A549 (cell line): Measurements from ENCODE around the gene DIP2C. TPM values are rescaled to one million over a fixed set of nuclear protein-coding genes. Genes with fewer than 3 reads are reported as not detected.

Source experiments
- ATAC-seq, 2 experiments: fragments of 200-7000 bp in 1 of 2; fragments of >200 bp in 1 of 2; cut with Nextera tagmentation in 1 of 2; cut with Tn5 transposase in 1 of 2; 3 replicates each; pipeline versions ENCODE4 v1.8.0 to v1.9.1; 2018 to 2020; ENCODE audit warnings: mild to moderate bottlenecking in 1 of 2, moderate library complexity in 1 of 2
- CTCF ChIA-PET: fragments of 300-600 bp; sonication (Branson Sonifier 250); formaldehyde crosslinking; extraction: SDS; loops from one replicate; lab custom pipeline; 2021; ENCODE audit warnings: antibody characterized with exemption, inconsistent platforms; lab: Yijun Ruan, JAX
- POLR2A ChIA-PET: fragments of 350-600 bp; formaldehyde crosslinking; extraction: SDS; loops from one replicate; lab custom pipeline; 2021; ENCODE audit warnings: antibody characterized with exemption, inconsistent platforms; lab: Yijun Ruan, JAX
- DNase-seq, 2 experiments: peaks; one replicate each; pipeline versions ENCODE4 v3.0.0 to v3.0.0-alpha.2; 2011 to 2016; ENCODE audit warnings: low read depth in 1 of 2, low spot score in 1 of 2
- FAIRE-seq: peaks from 2 replicates; lab custom pipeline; 2011; peaks lifted over from hg19 to GRCh38; lab: Jason Lieb, UNC
- H3K27ac ChIP-seq, 2 experiments: fragments of >200 bp; sonication (Bioruptor Twin); formaldehyde crosslinking; 3 replicates each; pipeline ENCODE4 v1.5.1; 2016 to 2017
- H3K4me1 ChIP-seq: fragments of >200 bp; sonication (Bioruptor Twin); formaldehyde crosslinking; 3 replicates; pipeline ENCODE4 v1.6.1; 2016
- H3K4me2 ChIP-seq: fragments of >200 bp; sonication (Bioruptor Twin); formaldehyde crosslinking; 3 replicates; pipeline ENCODE4 v1.6.1; 2016
- H3K4me3 ChIP-seq: fragments of >200 bp; sonication (Bioruptor Twin); formaldehyde crosslinking; 3 replicates; pipeline ENCODE4 v1.5.1; 2016
- H3K9me3 ChIP-seq: fragments of >200 bp; sonication (Bioruptor Twin); formaldehyde crosslinking; 3 replicates; pipeline ENCODE4 v1.6.1; 2016
- ATOH8 ChIP-seq: fragments of 250-450 bp; sonication (Bioruptor Pico); IDR thresholded peaks from 2 replicates; pipeline ENCODE4 v1.5.0; 2020; ENCODE audit warnings: low read depth, mild to moderate bottlenecking, moderate library complexity
- CBX8 ChIP-seq: fragments of 200-600 bp; sonication (generic); IDR thresholded peaks from 2 replicates; pipeline ENCODE4 v1.6.1; 2016
- CEBPB ChIP-seq, 2 experiments: fragments of >200 bp in 1 of 2; sonication (Bioruptor Twin) in 1 of 2; formaldehyde crosslinking in 1 of 2; IDR thresholded peaks; 2 replicates each; pipeline ENCODE4 v1.6.1; 2012 to 2016
- CHD4 ChIP-seq: fragments of 200-600 bp; sonication (generic); IDR thresholded peaks from 2 replicates; pipeline ENCODE4 v1.6.1; 2016; ENCODE audit warnings: antibody characterized with exemption, mild to moderate bottlenecking, borderline replicate concordance
- EHF ChIP-seq: fragments of 250-450 bp; sonication (Bioruptor Pico); IDR thresholded peaks from 2 replicates; pipeline ENCODE4 v1.5.0; 2020; ENCODE audit warnings: mild to moderate bottlenecking
- HES2 ChIP-seq: fragments of >200 bp; sonication (Bioruptor Twin); formaldehyde crosslinking; IDR thresholded peaks from 2 replicates; pipeline ENCODE4 v1.6.1; 2016
- HOXB13 ChIP-seq: fragments of 250-450 bp; sonication (Bioruptor Pico); IDR thresholded peaks from 2 replicates; pipeline ENCODE4 v1.5.0; 2020; ENCODE audit warnings: low read depth, mild to moderate bottlenecking, moderate library complexity
- HOXB5 ChIP-seq: fragments of 250-450 bp; sonication (Bioruptor Pico); IDR thresholded peaks from 2 replicates; pipeline ENCODE4 v1.5.0; 2020; ENCODE audit warnings: mild to moderate bottlenecking, moderate library complexity
- JUN ChIP-seq, 2 experiments: fragments of >200 bp; sonication (Bioruptor Twin); formaldehyde crosslinking; IDR thresholded peaks; 2 replicates in 1 of 2; 3 replicates in 1 of 2; pipeline ENCODE4 v1.6.1; 2016 to 2017
- KDM5A ChIP-seq: fragments of 200-600 bp; sonication (generic); IDR thresholded peaks from 2 replicates; pipeline ENCODE4 v1.6.1; 2016; ENCODE audit warnings: antibody characterized with exemption, mild to moderate bottlenecking
- MYC ChIP-seq: IDR thresholded peaks from 2 replicates; pipeline ENCODE4 v1.6.1; 2012; ENCODE audit warnings: mild to moderate bottlenecking, inconsistent platforms, low read length, improper control_type of control experiment, borderline replicate concordance
- NPAS2 ChIP-seq: fragments of 250-450 bp; sonication (Bioruptor Pico); IDR thresholded peaks from 2 replicates; pipeline ENCODE4 v1.8.0; 2022; ENCODE audit warnings: mild to moderate bottlenecking, moderate library complexity, borderline replicate concordance
- POLR2AphosphoS2 ChIP-seq: conservative IDR thresholded peaks from 2 replicates; pipeline ENCODE4 v1.6.1; 2012; ENCODE audit warnings: low read length, improper control_type of control experiment, inconsistent platforms
- RAD21 ChIP-seq, 2 experiments: fragments of >200 bp in 1 of 2; sonication (Bioruptor Twin) in 1 of 2; formaldehyde crosslinking in 1 of 2; IDR thresholded peaks in 1 of 2; conservative IDR thresholded peaks in 1 of 2; 2 replicates in 1 of 2; 3 replicates in 1 of 2; pipeline ENCODE4 v1.6.1; 2012 to 2018; ENCODE audit warnings: inconsistent platforms in 1 of 2
- RARB ChIP-seq: fragments of 250-450 bp; sonication (Bioruptor Pico); IDR thresholded peaks from 2 replicates; pipeline ENCODE4 v1.8.0; 2021; ENCODE audit warnings: mild to moderate bottlenecking, moderate library complexity
- REST ChIP-seq: fragments of 200-600 bp; sonication (generic); IDR thresholded peaks from 2 replicates; pipeline ENCODE4 v1.6.1; 2016; ENCODE audit warnings: antibody characterized with exemption, mild to moderate bottlenecking, moderate library complexity
- RFX5 ChIP-seq: fragments of 450-650 bp; IDR thresholded peaks from 2 replicates; pipeline ENCODE4 v1.7.1; 2014; ENCODE audit warnings: antibody characterized with exemption, mild to moderate bottlenecking, moderate library complexity
- SREBF2 ChIP-seq: fragments of 450-650 bp; IDR thresholded peaks from 2 replicates; pipeline ENCODE4 v1.6.1; 2014; ENCODE audit warnings: mild to moderate bottlenecking, moderate library complexity
- TP53 ChIP-seq: fragments of 250-450 bp; sonication (Bioruptor Pico); IDR thresholded peaks from 2 replicates; pipeline ENCODE4 v1.5.0; 2021; ENCODE audit warnings: mild to moderate bottlenecking, moderate library complexity
- ZC3H11A ChIP-seq: fragments of 450-650 bp; IDR thresholded peaks from 2 replicates; pipeline ENCODE4 v1.6.1; 2014; ENCODE audit warnings: antibody characterized with exemption, mild to moderate bottlenecking
- ZFP36 ChIP-seq: fragments of 450-650 bp; IDR thresholded peaks from 2 replicates; pipeline ENCODE4 v1.6.1; 2014; ENCODE audit warnings: borderline replicate concordance; ENCODE audit not compliant: partially characterized antibody
- ZSCAN20 ChIP-seq: fragments of 250-450 bp; sonication (Bioruptor Pico); IDR thresholded peaks from 2 replicates; pipeline ENCODE4 v1.8.0; 2022; ENCODE audit warnings: mild to moderate bottlenecking, moderate library complexity
- WGBS: methylation state at CpG from one replicate; pipeline ENCODE4 v1.1.6; 2017; ENCODE audit errors: missing lambda C conversion rate; 5-methylcytosine and 5-hydroxymethylcytosine counted together
- polyA plus RNA-seq, 4 experiments: library from polyadenylated mRNA; depleted of rRNA in 3 of 4; stranded (reverse); fragments of >200 nt; fragmentation: RNase III in 1 of 4; extraction: RNeasy Plus Mini Kit Qiagen cat#74134 plus additional on column Dnase treatment in 1 of 4; gene quantifications; 2 replicates in 3 of 4; 3 replicates in 1 of 4; pipeline ENCODE4 v1.2.3, GENCODE V29; 2011 to 2017
- TF ChIP-seq, protein P1 (sequence below): IDR thresholded peaks from 2 replicates; pipeline ENCODE4 v1.6.1; 2012; ENCODE audit warnings: low read depth, borderline replicate concordance
- TF ChIP-seq, protein P2 (sequence below): fragments of 450-650 bp; IDR thresholded peaks from 2 replicates; pipeline ENCODE4 v1.6.1; 2014; ENCODE audit warnings: antibody characterized with exemption
- TF ChIP-seq, protein P3 (sequence below): fragments of >200 bp; sonication (Bioruptor Twin); formaldehyde crosslinking; IDR thresholded peaks from 3 replicates; pipeline ENCODE4 v1.6.1; 2016

DIP2C gene
- polyA plus RNA-seq, 2 of the 4 experiments (the other 2 are of a cell fraction) = 3.7 to 5.0 TPM

DNA sequence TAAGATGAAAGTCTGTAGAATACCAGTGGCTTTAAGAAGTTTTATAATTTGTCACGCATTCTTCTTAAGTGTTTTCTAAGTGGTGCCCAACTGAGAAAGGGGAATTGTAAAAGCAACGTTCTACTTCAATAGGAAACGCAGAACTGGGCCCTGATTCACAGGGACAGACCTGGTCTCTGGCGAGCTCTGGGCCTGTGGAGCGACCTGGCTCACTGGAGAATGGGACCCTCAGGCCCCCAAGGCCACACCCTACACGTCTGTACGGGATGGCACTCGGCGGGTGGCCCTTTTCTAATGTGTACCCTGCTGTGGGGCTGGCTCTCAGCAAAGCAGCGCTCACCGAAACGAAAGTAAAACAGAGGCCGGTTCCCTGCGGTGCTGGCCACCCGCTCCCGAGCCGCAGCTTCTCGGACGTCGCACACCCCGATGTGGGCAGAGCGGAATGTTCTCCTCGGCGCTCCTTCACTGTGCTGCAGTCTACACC, 205.0 kb downstream of the DIP2C start:
- H3K9me3 ChIP-seq = no peaks in the 10 kb centered on the region
- ATAC-seq = peak; percentile 35 to 73; a peak in 3 of 6 replicates
- TF ChIP-seq, protein P1, sequence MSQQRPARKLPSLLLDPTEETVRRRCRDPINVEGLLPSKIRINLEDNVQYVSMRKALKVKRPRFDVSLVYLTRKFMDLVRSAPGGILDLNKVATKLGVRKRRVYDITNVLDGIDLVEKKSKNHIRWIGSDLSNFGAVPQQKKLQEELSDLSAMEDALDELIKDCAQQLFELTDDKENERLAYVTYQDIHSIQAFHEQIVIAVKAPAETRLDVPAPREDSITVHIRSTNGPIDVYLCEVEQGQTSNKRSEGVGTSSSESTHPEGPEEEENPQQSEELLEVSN = no peak
- no peak for TF ChIP-seq JUN (IDR thresholded peaks at IDR 0.05)
- TF ChIP-seq TP53 (CRISPR knock-in tag) = no peak
- no peak for TF ChIP-seq HOXB13
- TF ChIP-seq CEBPB (IDR thresholded peaks at IDR 0.05) = no peak
- TF ChIP-seq ATOH8 (CRISPR knock-in tag) = no peak
- TF ChIP-seq HES2 = no peak
- TF ChIP-seq NPAS2 = no peak
- no peak for TF ChIP-seq CBX8
- no peak for TF ChIP-seq RARB
- TF ChIP-seq ZSCAN20 (CRISPR knock-in tag) = no peak
- TF ChIP-seq, protein P2, sequence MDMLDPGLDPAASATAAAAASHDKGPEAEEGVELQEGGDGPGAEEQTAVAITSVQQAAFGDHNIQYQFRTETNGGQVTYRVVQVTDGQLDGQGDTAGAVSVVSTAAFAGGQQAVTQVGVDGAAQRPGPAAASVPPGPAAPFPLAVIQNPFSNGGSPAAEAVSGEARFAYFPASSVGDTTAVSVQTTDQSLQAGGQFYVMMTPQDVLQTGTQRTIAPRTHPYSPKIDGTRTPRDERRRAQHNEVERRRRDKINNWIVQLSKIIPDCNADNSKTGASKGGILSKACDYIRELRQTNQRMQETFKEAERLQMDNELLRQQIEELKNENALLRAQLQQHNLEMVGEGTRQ = no peak
- TF ChIP-seq CHD4 = no peak
- no peak for TF ChIP-seq POLR2AphosphoS2
- no peak for TF ChIP-seq REST
- TF ChIP-seq ZC3H11A = no peak
- no peak for TF ChIP-seq KDM5A
- TF ChIP-seq ZFP36 = no peak
- TF ChIP-seq RAD21 (conservative IDR thresholded peaks at IDR 0.05 in 1 of 2, IDR thresholded peaks at IDR 0.05 in 1 of 2) = no peak
- no peak for TF ChIP-seq RFX5
- TF ChIP-seq, all 56 proteins: peak for 0
- Histone ChIP-seq H3K27ac (peak overlapping the region; percentile 39 to 74; a peak in 5 of 6 replicates), H3K4me2 (peak overlapping the region; percentile 84), H3K4me1 (peaks cover 5% of the 10 kb centered on the region; the same call in 1 of the 3 replicates), H3K4me3 (peak overlapping the region; percentile 33)
- DNase-seq (no peak), FAIRE-seq (no peak)
- ChIA-PET CTCF (interaction anchor here (0.5 to 1.4 kb wide), 4 partner anchors 26 to 337 kb away, joined by 3 to 5 read pairs (median 3); no protein-coding TSS in a partner anchor), POLR2A (no interaction called here)
- WGBS = 48% methylated on average over 20 of the region's 24 CpGs

DNA sequence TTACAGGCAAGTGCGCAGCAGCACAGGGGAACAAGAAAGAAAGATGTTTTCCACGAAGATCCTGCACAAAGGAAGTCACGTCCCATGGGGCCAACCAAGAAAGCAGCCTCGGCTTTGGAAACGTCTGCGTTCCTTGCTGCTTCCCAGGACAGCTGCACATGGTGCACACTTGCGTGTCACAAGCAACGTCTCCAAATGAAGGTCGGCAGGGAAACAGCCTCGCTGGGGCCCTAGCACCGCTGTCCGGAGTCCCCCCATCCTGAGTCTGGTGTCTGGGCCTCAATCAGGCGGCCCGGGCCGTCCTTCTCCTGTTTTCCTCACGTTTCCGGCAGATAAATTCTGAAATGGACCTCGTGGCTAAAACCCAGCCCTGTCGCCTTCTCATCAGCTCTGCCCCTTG, 206.2 kb downstream of the DIP2C start:
- ChIA-PET CTCF (interaction anchor here (1.0 kb wide), 1 partner anchor 27 kb away, joined by 3 read pairs; no protein-coding TSS in a partner anchor), POLR2A (no interaction called here)
- H3K4me1 ChIP-seq = peaks cover 5% of the 10 kb centered on the region; the same call in 1 of the 3 replicates
- no peaks in the 10 kb centered on the region for H3K9me3 ChIP-seq
- TF ChIP-seq EHF (CRISPR knock-in tag) (no peak), HOXB5 (no peak), MYC (no peak), SREBF2 (no peak), POLR2AphosphoS2 (no peak)
- TF ChIP-seq, protein P3, sequence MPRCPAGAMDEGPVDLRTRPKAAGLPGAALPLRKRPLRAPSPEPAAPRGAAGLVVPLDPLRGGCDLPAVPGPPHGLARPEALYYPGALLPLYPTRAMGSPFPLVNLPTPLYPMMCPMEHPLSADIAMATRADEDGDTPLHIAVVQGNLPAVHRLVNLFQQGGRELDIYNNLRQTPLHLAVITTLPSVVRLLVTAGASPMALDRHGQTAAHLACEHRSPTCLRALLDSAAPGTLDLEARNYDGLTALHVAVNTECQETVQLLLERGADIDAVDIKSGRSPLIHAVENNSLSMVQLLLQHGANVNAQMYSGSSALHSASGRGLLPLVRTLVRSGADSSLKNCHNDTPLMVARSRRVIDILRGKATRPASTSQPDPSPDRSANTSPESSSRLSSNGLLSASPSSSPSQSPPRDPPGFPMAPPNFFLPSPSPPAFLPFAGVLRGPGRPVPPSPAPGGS = no peak
- TF ChIP-seq, all 56 proteins: peak for 0
- FAIRE-seq (no peak), ATAC-seq (no peak), DNase-seq (no peak)
- H3K4me2 ChIP-seq = no peak overlapping the region
- WGBS = 93% methylated on average over 19 of the region's 19 CpGs
- H3K4me3 ChIP-seq = no peak overlapping the region
- H3K27ac ChIP-seq = no peak overlapping the region
